Right atrium auricular region (tissue), 2 donors: ENCODE results near the gene ACSS2. TPM values are rescaled to one million over a fixed set of nuclear protein-coding genes. Genes with fewer than 3 reads are reported as not detected.

Experiments used
- DNase-seq: peaks from one replicate; pipeline ENCODE4 v3.0.0-alpha.2; 2019; ENCODE audit warnings: low spot score
- H3K27ac ChIP-seq, 2 donors: fragments of 200-600 bp; sonication (generic); 1 replicate in 1 of 2; 2 replicates in 1 of 2; pipeline ENCODE4 v1.5.1; 2016 to 2019
- H3K27me3 ChIP-seq, 2 donors: fragments of 200-600 bp; sonication (generic); one replicate each; pipeline versions ENCODE4 v1.5.1 to v1.6.0; 2017 to 2019
- H3K36me3 ChIP-seq: fragments of 200-600 bp; sonication (generic); one replicate; pipeline ENCODE4 v1.5.1; 2016
- H3K4me1 ChIP-seq, 2 donors: fragments of 200-600 bp; sonication (generic); one replicate each; pipeline versions ENCODE4 v1.5.1 to v1.6.0; 2017 to 2019
- H3K4me3 ChIP-seq, 2 donors: fragments of 200-600 bp; sonication (generic); 1 replicate in 1 of 2; 2 replicates in 1 of 2; pipeline ENCODE4 v1.5.1; 2017 to 2019; ENCODE audit warnings: mild to moderate bottlenecking in 1 of 2, moderate library complexity in 1 of 2
- H3K9me3 ChIP-seq, 2 donors: fragments of 200-600 bp; sonication (generic); one replicate each; pipeline ENCODE4 v1.5.1; 2019
- CTCF ChIP-seq, 2 donors: fragments of 200-600 bp; sonication (generic); IDR thresholded peaks; one replicate each; pipeline ENCODE4 v1.5.1; 2019; ENCODE audit warnings: antibody characterized with exemption in 2 of 2
- total RNA-seq, 2 donors: library from RNA; depleted of rRNA; stranded (reverse); fragments of >200 nt; gene quantifications; one replicate each; pipeline ENCODE4 v1.1.0, GENCODE V29; 2016

Gene ACSS2
- total RNA-seq, 2 donors from 2014 or later: 64.6 to 89.4 TPM

- peak; percentile 74 for DNase-seq
- Histone ChIP-seq H3K27ac (peak overlapping the region; percentile 75 to 91), H3K36me3 (no peaks in the 10 kb centered on the region), H3K27me3 (no peaks in the 10 kb centered on the region), H3K4me1 (peaks cover 0 to 27% of the 10 kb centered on the region in 2 donors), H3K4me3 (no peak overlapping the region), H3K9me3 (no peaks in the 10 kb centered on the region)
- TF ChIP-seq CTCF (IDR thresholded peaks at IDR 0.05): no peak
These were observed 31.4 kb downstream of the ACSS2 start for GRCh38 chr20:34907616-34908469.

DNA sequence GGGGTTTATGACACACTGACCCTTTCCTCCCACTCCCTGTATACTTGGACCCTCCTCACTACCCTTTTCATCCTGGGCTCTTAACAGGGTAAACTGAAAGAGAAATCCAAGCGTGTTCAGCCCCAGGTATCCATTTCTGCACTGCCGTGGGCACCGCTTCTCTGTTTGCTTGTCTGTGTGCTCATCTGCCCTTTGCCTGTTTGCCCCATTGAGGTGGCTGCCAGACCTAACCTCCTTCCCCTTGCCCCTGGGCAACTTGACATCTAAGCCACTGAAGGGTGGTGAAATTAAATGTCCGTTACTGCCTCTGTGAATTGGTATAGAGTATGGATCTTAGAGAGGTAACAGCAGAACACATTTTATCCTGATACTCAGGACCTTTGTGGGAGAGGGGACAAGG lies 38.7 kb downstream of the ACSS2 start:
- DNase-seq: no peak
- Histone ChIP-seq H3K27me3 (no peaks in the 10 kb centered on the region), H3K36me3 (peaks cover 5% of the 10 kb centered on the region), H3K4me3 (no peak overlapping the region), H3K9me3 (no peaks in the 10 kb centered on the region), H3K4me1 (peaks cover 0 to 32% of the 10 kb centered on the region in 2 donors), H3K27ac (peak overlapping the region; percentile 43 to 63)
- no peak for TF ChIP-seq CTCF (IDR thresholded peaks at IDR 0.05)

GRCh38 chr20:34915749-34916455 lies 39.5 kb downstream of the ACSS2 start:
- no peaks in the 10 kb centered on the region for H3K9me3 ChIP-seq
- H3K36me3 ChIP-seq: peaks cover 13% of the 10 kb centered on the region
- H3K27me3 ChIP-seq: no peaks in the 10 kb centered on the region
- no peak overlapping the region for H3K4me3 ChIP-seq
- peak overlapping the region; percentile 43 to 63 for H3K27ac ChIP-seq
- no peak for DNase-seq
- peaks cover 0 to 32% of the 10 kb centered on the region in 2 donors for H3K4me1 ChIP-seq
- no peak for TF ChIP-seq CTCF (IDR thresholded peaks at IDR 0.05)

- no peak overlapping the region for H3K4me3 ChIP-seq
- no peak for TF ChIP-seq CTCF (IDR thresholded peaks at IDR 0.05)
- H3K27me3 ChIP-seq: no peaks in the 10 kb centered on the region
- no peaks in the 10 kb centered on the region for H3K9me3 ChIP-seq
- H3K36me3 ChIP-seq: peaks cover 16% of the 10 kb centered on the region
- H3K27ac ChIP-seq: peak overlapping the region in 1 of 2 donors; percentile 63
- no peak for DNase-seq
- H3K4me1 ChIP-seq: peaks cover 0 to 40% of the 10 kb centered on the region in 2 donors
These were observed 40.5 kb downstream of the ACSS2 start for GRCh38 chr20:34916774-34917354.

GRCh38 chr20:34920055-34920454 lies 43.6 kb downstream of the ACSS2 start:
- Histone ChIP-seq H3K4me3 (no peak overlapping the region), H3K4me1 (peaks cover 0 to 40% of the 10 kb centered on the region in 2 donors), H3K36me3 (peaks cover 36% of the 10 kb centered on the region), H3K9me3 (no peaks in the 10 kb centered on the region), H3K27ac (no peak overlapping the region), H3K27me3 (no peaks in the 10 kb centered on the region)
- TF ChIP-seq CTCF (IDR thresholded peaks at IDR 0.05): no peak
- no peak for DNase-seq
